NCI-H146 treated with DMSO at 0.1 percent for 48 hours (cell line): ENCODE results near the gene USP15.

Experiments used
- DNase-seq: peaks from one replicate; lab custom pipeline; 2025; ENCODE audit not compliant: unreplicated experiment; lab: John Stamatoyannopoulos, UW

The USP15 gene

DNA sequence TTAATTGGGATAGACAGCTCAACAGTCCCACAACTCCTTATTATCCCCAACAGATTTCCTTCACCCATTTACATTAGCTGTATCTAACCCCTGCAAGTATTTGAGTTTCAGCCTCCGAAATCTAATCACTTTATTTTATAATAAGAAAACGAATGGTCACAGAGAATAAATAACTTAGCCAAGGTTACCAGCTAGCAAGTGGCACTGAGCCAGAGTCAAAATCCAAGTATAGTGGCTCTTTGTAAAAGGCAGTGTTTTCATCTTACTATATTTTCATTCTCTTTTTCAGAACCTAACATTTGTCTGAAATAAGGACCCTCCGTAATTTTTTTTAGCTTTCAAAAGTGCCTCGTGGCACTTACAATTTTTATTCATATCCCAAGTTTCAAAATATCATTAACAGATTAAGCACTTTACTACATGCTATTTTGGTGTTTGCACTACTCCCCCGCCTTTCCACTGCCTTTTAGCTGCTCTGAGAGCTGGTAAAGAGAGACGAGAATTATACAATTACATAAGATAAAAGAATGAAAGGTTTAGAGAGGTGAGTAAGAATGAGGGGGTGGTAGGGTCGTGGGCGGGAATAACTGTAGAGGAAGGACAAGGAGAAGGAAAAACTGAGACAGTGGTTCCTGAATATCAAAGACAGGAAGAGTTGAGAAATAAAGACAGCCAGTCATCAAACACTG is 3.7 kb upstream of the USP15 start:
- no peak for DNase-seq

DNA sequence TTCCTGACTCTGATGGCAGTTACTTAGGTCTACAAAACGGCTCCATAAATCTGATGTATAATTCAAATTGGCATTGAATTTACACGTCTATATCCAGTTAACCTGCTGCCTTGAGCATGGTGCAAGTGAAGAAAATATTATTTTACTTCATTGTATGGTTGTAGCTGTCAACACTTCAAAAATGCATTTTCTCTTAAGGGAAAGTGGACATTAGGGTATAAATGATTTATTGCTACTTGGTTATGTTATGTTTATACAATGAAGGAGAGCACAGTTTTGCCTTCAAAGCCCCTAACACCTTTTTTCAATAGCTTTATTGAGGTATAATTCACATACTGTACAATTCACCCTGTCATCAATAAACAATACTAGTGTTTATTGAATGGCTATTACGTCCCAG is 2.0 kb upstream of the USP15 start:
- no peak for DNase-seq

DNA sequence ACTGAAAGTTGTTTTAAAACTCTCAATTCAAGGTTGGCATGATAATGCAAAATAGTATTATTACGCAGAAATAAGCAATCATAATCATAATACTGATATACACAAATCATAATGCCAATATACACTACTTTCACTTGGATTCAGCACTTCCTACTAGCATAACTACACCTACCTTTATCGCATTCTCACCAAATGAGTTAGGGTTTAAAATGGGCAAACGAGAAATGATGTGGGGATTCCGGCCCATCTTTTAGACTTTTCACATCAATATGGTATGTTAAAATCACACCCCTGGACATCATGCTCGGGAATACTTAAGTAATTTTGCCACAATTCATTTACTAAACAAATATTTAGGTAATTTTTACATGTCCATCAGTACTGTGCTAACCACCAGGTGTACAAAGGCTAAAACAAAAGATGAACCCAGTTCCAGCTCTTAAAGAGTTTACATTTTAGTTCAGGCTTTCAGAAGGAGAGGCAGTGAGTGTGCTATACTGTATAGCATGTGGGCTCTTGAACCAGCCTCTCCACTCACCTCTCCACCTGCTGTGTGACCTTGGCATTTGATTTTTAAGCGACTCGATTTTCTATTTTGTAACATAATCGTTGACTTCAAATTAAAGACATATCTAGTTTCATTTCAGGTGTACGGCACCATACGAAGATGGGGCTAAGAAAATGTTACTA is 1.1 kb upstream of the USP15 start:
- peak; percentile 42 for DNase-seq

DNA sequence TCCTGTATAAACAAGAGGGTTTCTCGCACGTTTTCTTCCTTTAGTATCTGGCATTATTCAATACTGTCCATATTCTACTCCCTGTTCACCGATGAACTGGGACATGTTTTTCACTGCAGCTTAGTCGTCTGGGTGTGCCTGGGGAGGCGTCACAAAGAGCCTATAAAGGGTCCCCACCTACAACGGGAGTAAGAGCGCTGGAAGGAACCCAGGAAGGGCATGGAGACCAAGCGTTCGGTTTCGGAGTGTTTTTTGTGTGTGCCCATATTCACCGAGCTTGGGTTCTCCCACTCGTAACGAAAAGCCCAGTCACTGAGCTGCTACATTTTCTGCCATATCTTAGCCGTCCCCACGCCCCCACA is 592 bp upstream of the USP15 start:
- no peak for DNase-seq

DNA sequence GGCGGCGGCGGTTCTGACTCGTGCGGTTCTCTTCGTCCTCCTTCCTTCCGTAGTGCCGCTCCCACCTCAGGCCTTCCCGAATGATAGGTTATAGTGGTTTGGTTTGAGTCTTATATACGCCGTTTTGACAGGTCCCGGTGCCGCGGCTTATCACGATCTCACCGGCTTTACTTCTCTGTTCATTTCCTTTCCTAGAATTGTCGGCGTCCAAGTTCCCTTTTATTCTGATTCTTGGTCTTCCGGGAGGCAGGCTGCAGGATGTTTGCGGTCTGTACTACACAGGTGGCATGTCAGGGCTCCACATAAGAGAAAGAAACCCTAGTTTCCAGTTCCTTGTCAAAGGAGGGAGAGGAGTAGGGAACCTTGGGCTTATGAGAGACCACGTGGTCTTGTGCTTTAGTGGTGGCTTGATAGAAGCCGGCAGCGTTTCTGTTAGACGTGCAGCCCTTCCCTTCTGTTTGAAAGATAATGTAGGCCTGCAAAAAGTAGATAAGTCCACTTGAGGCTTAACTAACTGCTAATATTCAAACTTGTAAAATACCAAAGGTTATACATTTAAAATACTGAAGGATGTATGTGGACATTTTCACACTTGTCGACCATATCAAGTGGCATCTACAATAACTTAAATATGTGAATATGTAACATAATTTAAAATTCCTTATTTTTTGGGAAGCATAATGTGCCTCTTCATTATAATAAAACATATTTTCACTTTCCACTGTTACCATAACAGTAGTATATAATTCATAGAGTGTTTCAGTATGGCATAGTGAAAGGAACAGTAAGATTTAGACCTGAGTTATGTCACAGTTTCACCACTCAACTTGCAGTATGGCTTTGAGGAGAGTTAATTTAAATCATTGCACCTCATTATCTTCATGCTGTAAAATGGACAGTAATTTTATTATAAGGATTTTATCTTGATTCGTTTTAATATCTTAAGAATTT is 804 bp downstream of the USP15 start:
- DNase-seq: peak; percentile 23

DNA sequence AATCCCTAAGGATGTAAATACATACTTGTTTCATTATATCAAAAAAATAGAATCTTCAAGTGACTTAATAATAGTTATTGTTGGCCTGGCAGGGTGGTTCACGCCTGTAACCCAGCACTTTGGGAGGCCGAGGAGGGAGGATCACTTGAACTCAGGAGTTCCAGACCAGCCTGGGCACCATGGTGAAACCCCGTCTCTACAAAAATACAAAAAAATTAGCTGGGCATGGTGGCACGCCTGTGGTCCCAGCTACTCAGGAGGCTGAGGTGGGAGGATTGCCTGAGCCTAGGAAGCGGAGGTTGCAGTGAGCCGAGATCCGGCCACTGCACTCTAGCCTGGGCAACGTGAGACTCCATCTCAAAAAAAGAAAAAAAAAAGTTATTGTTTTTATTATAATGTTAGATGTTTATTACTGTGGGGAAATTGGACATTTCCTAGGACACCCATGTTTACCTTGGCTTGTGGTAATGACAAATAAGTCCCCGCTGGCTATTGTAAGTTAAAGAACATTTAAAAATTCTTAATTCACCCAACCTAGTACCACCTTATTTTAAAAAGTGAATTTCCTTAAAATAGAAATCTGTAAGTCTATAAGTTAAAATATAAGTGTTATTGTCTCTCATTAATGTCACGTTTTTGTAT is 1.8 kb downstream of the USP15 start:
- no peak for DNase-seq

DNA sequence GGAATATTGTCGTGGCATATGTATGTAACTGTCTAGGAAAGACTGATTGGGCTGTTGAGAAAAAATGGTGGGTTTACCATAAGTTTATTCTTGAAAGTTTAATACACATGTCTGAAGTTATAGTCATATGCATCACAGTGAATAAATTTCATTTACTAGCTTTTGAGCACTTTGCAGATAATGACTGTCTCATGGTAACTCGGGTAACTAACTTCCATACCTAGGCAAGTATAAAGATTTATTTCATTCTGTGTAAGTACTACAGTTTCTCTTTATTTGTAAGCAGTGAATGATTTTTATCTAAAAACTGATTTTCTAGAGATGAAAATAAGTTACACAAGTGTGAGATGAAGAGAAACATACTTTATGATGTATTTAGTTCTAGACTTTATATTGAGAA is 3.0 kb downstream of the USP15 start:
- DNase-seq: no peak

DNA sequence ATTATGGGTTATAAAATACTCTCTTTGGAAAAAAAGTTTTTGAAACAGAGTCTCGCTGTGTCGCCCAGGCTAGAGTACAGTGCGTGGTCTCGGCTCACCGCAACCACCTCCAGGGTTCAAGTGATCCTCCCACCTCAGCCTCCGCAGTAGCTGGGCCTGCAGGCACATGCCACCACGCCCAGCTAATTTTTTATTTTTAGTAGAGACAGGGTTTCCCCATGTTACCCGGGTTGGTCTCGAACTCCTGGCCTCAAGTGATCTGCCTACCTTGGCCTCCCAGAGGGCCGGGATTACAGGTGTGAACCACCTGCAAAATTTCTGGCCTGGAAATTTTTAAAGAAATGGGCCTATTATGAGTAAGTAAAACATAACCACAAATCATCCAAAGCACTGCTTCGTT is 3.8 kb downstream of the USP15 start:
- DNase-seq: no peak

DNA sequence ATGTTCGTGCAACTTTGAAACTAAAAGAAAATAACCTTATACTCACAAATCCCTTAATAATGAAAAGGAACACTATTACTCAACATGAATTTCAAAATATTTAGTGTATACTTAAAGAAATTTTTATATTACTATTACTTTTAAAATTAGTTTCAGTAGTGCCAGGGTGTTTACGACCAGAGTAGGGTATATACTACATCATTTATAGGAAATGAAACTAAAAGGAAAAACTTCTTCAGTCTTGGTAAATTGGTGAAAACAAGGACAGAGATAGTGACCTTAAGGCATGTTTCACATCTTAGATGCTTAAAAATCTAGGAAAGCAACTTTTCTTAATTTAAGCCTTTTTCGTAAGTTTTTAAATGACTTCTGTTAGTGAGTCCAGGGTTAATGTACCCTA is 4.5 kb downstream of the USP15 start:
- no peak for DNase-seq

DNA sequence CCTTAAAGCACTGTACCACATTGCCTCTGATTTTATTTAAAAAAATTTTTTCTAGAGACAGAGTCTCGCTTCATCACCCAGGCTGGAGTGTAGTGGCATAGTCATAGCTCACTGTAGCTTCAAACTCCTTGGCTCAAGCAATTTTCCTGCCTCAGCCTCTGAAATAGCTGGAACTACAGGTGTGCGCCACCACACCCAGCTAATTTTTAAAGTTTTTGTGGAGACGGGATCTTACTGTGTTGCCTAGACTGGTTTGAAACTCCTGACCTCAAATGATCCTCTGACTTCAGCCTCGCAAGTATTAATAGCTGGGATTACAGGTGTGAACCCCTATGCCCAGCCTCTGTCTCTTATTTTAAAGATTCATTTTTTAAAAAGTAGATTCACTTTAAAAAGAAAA is 5.3 kb downstream of the USP15 start:
- no peak for DNase-seq

DNA sequence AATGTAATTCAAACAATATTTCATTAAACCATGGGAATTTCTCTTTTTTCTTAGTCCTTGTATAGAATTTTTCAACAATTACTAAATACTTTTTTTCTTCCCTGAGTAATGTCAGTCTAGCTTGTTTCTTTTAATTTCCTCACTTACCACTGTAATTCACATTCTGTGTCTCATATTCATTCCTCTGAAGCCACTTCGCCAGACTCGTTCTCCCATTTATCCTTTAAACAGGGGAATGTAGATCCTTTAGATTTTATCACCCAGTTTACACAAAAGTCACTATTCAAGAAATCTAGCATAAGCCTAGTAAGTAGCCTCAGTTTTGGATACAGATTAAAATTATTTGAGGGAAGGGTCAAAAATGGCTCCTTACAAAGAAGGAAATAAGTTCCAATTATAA is 6.8 kb downstream of the USP15 start:
- DNase-seq: no peak

DNA sequence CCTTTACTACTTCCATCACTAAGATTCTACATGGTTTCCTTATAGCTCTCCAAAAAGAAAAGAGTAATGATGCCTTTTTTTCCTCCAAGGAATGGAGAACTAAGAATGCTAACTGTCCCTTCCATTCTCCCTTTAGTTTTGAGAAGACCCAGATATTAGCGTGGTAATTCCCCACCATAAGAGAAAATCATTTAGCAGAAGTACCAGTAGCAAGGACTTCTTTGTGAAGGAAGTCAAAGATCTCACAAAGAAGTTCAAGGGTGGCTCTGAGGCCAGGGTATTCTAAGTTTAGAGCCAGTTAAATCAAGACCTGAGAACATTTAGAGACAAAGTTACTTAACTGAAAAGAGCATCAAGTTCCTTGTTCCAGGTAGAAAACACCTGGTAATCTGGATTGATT is 7.3 kb downstream of the USP15 start:
- DNase-seq: no peak

DNA sequence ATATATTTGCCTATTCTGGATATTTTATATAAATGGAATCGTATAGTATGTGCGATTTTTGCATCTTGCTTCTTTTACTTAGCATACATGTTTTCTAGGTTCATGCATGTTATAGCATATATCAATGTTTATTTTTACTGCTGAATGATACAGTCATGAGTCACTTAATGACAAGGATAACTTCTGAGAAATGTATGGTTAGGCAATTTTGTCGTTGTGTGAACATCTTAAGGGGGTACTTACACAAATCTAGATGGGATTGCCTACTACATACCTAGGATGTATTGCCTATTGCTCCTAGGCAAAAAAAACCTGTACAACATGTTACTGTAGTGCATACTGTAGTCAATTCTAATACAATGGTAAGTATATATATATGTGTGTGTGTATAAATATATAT is 8.8 kb downstream of the USP15 start:
- DNase-seq: no peak

DNA sequence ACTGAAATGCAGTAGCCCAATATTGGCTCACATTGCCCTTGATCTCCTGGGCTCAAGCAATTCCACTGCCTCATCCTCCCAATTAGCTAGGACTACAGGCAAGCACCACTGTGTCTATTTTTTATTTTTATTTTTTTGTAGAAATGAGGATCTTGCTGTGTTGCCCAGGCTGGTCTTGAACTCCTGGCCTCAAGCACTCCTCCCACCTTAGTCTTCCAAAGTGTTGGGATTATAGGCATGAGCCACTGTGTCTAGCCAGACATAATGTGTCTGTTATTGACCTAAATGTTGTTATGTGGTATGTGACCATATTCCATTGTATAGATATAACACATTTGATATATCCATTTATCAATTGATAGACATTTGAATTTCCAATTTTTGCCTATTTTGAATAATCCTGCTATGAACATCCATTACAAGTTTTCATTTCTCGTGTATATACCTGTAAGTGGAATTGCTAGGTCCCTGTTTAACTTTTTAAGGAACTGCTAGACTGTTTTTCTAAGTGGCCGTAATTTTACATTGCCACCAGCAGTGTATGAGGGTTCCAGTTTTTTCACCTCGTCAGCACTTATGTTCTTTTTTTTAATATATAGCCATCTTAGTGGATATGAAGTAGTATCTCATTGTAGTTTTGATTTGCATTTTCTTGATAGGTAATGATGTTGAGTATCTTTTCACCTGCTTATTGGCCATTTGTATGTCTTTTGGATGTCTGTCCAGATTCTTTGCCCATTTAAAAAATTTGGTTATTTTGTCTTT is 9.4 kb downstream of the USP15 start:
- DNase-seq: no peak

DNA sequence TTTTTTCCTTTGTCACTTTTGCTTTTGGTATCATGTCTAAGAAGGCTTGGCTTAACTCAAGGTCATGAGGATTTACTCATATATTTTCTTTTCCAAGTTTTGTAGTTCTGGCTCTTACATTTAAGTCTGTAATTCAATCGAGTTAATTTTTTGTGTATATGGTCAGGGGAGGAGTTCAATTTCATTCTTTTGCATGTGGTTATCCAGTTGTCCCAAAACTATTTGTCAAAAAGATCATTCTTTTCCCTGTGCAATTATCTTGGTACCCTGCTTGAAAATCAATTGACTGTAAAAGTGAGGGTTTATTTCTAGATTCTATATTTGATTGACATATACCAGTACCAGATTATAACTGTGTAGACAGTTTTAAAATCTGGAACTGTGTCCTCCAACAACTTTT is 10.2 kb downstream of the USP15 start:
- DNase-seq: no peak

DNA sequence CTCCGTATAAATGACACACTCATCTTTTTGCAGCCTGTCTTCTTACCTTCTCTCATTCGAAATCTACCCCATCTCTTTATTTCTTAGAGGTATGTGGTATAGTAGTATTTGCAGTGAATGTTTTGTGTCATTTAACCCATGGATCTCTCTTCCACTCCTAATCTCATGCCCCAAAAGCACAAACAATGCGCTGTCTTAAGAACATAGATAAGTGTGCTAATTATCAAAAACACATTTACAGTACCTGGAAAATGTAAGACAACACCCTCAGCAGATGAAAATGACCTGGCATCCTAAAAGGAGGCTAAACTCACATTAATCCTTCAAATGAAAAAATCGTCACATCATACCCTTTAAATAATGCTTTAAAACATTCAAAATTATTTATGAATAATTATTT is 10.7 kb downstream of the USP15 start:
- no peak for DNase-seq

DNA sequence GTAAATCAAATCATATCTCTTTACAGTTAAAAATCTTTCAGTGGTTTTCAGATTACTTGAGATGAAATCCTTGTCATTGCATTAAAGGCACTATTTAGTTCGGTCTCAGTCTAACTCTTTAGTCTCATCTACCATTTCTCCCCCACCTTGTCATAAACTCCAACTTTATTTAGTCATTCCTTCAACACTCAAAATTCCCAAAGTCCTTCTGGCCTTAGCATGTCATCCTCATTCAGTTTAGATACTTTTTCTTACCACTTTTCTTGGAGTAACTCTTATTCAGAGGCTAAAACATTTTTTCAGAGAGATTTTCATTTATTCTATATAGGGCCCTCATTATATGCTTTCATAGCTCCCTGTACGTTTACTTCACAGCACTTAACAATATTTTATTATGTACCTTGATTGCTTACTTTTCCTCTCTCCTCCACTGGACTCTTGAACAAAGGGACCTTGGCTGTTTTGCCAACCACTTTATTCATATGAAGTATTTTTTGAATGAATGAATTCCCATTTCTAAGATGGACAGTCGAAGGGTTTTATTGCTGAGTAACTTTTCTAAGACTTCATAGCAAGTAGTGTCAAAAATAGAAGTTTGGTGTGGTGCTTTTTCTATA is 12.8 kb downstream of the USP15 start:
- DNase-seq: no peak

DNA sequence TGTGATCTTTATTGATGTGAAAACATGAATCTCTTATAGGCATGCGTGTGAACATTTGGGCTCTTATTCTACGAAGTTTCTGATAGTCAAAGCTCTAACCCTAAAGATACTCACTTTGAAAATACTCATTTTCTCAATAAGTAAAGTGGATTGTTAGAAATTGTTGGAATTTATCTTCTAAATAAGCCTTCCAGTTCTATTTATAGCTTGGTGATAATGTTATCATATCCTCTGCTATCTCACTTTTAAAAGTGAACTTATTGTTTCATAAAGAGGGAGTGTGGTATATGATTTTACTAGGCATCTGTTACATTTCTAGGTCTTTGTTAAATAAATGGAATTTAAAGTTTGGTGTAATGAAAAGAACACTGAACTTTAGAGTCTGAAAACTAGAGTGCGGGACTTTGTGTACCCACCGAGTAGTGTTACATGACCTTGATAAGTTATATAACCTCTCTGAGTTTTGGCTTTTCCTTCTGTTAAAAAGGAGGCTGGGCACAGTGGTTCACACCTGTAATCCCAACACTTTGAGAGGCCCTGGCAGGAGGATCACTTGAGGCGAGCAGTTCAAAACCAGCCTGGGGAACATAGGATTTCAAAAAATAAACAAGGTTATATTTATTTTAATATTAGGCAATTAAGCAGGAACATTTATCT is 13.6 kb downstream of the USP15 start:
- no peak for DNase-seq

DNA sequence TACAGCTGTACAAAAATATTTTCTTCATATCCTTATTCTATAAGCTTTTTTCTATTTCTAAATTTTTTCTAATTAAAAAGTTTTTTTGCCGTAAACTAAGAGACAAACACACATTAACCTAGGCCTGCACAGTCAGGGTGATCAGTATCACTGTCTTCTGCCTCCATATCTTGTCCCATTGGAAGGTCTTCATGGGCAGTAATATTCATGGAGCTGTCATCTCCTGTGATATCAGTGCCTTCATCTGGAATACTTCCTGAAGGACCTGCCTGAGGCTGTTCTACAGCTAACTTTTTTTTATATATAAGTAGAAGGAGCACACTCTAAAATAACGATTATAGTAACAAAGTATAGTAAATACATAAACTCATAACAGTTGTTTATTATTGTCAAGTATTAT is 17.8 kb downstream of the USP15 start:
- no peak for DNase-seq

DNA sequence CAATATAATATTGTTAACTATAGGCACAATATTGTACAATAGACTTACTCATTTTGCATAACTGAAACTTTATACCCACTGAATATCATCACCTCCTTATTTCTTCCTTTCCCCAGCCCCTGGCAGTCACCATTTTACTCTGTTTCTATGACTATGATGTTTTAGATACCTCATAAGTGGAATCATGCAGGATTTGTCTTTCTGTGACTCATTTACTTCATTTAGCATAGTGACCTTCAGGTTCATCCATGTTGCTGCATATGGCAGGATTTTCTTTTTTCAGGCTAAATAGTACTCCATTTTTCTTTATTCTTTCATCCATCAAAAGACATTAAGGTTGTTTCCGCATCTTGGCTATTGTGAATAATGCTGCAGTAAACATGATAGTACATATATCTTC is 18.9 kb downstream of the USP15 start:
- DNase-seq: no peak
